ENCODE results near the gene USP3.

DNA sequence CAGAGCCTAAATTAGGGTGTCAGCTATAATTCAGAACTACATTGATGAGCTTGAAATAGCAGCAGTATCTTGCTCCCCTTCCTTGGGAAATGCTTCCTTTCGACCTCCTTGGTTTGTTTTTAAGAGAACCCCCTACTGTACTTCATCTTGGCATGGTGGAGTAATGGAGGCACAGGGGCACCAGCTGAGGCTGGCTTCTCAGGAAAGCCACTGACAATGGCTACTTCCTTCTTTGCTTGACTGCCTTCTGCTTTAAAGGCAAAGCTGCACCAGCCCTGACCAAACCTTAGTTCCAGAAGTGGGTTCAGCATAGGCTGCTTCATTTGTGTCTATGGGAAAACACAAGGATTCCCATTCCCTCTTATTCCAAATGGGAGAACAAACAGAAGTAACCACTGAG is 91.3 kb downstream of the USP3 start:
- TF ChIP-seq EZH2 (optimal IDR thresholded peaks at IDR 0.05; ENCODE audit: low read depth, low read length): no peak
- TF ChIP-seq, protein P1, sequence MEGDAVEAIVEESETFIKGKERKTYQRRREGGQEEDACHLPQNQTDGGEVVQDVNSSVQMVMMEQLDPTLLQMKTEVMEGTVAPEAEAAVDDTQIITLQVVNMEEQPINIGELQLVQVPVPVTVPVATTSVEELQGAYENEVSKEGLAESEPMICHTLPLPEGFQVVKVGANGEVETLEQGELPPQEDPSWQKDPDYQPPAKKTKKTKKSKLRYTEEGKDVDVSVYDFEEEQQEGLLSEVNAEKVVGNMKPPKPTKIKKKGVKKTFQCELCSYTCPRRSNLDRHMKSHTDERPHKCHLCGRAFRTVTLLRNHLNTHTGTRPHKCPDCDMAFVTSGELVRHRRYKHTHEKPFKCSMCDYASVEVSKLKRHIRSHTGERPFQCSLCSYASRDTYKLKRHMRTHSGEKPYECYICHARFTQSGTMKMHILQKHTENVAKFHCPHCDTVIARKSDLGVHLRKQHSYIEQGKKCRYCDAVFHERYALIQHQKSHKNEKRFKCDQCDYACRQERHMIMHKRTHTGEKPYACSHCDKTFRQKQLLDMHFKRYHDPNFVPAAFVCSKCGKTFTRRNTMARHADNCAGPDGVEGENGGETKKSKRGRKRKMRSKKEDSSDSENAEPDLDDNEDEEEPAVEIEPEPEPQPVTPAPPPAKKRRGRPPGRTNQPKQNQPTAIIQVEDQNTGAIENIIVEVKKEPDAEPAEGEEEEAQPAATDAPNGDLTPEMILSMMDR (IDR thresholded peaks at IDR 0.05; ENCODE audit: low read length): no peak

All from MM.1S (cell line).